ENCODE results near the gene TLR7.

- TF ChIP-seq CTCF (IDR thresholded peaks at IDR 0.05) (no peak), POLR2A (IDR thresholded peaks at IDR 0.05) (no peak)
Measured at GRCh38 chrX:12885508-12885907, 18.6 kb downstream of the TLR7 start.

All from lower leg skin (tissue), 3 donors.